Measurements from ENCODE around the gene DEPDC7.
A peak's percentile ranks its signal among the peaks of the same experiment; 100 is the strongest.
"Not testable (repeated sequence)": the region's sequence is repeated elsewhere in the genome, so short reads cannot be mapped to it uniquely, and the experiment has no call there.

Gene DEPDC7

GRCh38 chr11:33015621-33016551, at the start of gene DEPDC7:
Gene DEPDC7 (plus strand): TSS chr11:33015878. CDS start chr11:33015956, 78 bp downstream.
- peaks cover 13% of the 10 kb centered on the region for H3K4me1 ChIP-seq (ENCODE audit: insufficient read depth, low read length)
- H3K36me3 ChIP-seq (ENCODE audit: insufficient read depth, low read length): no peaks in the 10 kb centered on the region
- no peaks in the 10 kb centered on the region for H3K9me3 ChIP-seq (ENCODE audit: control insufficient read depth, insufficient read depth, low read length)
- H3K9ac ChIP-seq (ENCODE audit: low read depth, low read length): peak within 1 kb of the TSS; percentile 82

- Histone ChIP-seq H3K9me3 (ENCODE audit: control insufficient read depth, insufficient read depth, low read length) (no peaks in the 10 kb centered on the region), H3K36me3 (ENCODE audit: insufficient read depth, low read length) (peaks cover 7% of the 10 kb centered on the region; the same call in 1 of the 2 replicates)
These were observed 47.1 kb upstream of the DEPDC7 start for GRCh38 chr11:32968541-32968940.

GRCh38 chr11:32972233-32972632, 43.4 kb upstream of the DEPDC7 start:
- H3K36me3 ChIP-seq (ENCODE audit: insufficient read depth, low read length): not testable (repeated sequence)

More at GRCh38 chr11:32968541-32968940, 47.1 kb upstream of the DEPDC7 start:
- H3K4me1 ChIP-seq (ENCODE audit: insufficient read depth, low read length): no peaks in the 10 kb centered on the region
- H3K9ac ChIP-seq (ENCODE audit: low read depth, low read length): no peak overlapping the region

GRCh38 chr11:32972781-32973180, 42.9 kb upstream of the DEPDC7 start:
- Histone ChIP-seq H3K4me1 (ENCODE audit: insufficient read depth, low read length) (no peaks in the 10 kb centered on the region), H3K9ac (ENCODE audit: low read depth, low read length) (no peak overlapping the region), H3K9me3 (ENCODE audit: control insufficient read depth, insufficient read depth, low read length) (no peaks in the 10 kb centered on the region), H3K36me3 (ENCODE audit: insufficient read depth, low read length) (peaks cover 4% of the 10 kb centered on the region)

More at GRCh38 chr11:32972233-32972632, 43.4 kb upstream of the DEPDC7 start:
- not testable (repeated sequence) for H3K4me1 ChIP-seq (ENCODE audit: insufficient read depth, low read length); H3K9me3 ChIP-seq (ENCODE audit: control insufficient read depth, insufficient read depth, low read length); H3K9ac ChIP-seq (ENCODE audit: low read depth, low read length)

GRCh38 chr11:32982626-32983025, 33.1 kb upstream of the DEPDC7 start:
- no peak overlapping the region for H3K9ac ChIP-seq (ENCODE audit: low read depth, low read length)
- no peaks in the 10 kb centered on the region for H3K9me3 ChIP-seq (ENCODE audit: control insufficient read depth, insufficient read depth, low read length)
- H3K4me1 ChIP-seq (ENCODE audit: insufficient read depth, low read length): no peaks in the 10 kb centered on the region
- H3K36me3 ChIP-seq (ENCODE audit: insufficient read depth, low read length): no peaks in the 10 kb centered on the region; the same call in none of the 2 replicates

GRCh38 chr11:32983506-32983905, 32.2 kb upstream of the DEPDC7 start:
- no peaks in the 10 kb centered on the region for H3K4me1 ChIP-seq (ENCODE audit: insufficient read depth, low read length)
- H3K36me3 ChIP-seq (ENCODE audit: insufficient read depth, low read length): no peaks in the 10 kb centered on the region; the same call in none of the 2 replicates
- H3K9ac ChIP-seq (ENCODE audit: low read depth, low read length): no peak overlapping the region
- no peaks in the 10 kb centered on the region for H3K9me3 ChIP-seq (ENCODE audit: control insufficient read depth, insufficient read depth, low read length)

- Histone ChIP-seq H3K4me1 (ENCODE audit: insufficient read depth, low read length) (no peaks in the 10 kb centered on the region), H3K9ac (ENCODE audit: low read depth, low read length) (no peak overlapping the region), H3K36me3 (ENCODE audit: insufficient read depth, low read length) (no peaks in the 10 kb centered on the region; the same call in 1 of the 2 replicates), H3K9me3 (ENCODE audit: control insufficient read depth, insufficient read depth, low read length) (no peaks in the 10 kb centered on the region)
These were observed 30.1 kb upstream of the DEPDC7 start for GRCh38 chr11:32985600-32985999.

GRCh38 chr11:32987851-32988250, 27.8 kb upstream of the DEPDC7 start:
- no peaks in the 10 kb centered on the region; the same call in 1 of the 2 replicates for H3K36me3 ChIP-seq (ENCODE audit: insufficient read depth, low read length)
- no peaks in the 10 kb centered on the region for H3K9me3 ChIP-seq (ENCODE audit: control insufficient read depth, insufficient read depth, low read length)

GRCh38 chr11:32990481-32990880, 25.2 kb upstream of the DEPDC7 start:
- Histone ChIP-seq H3K36me3 (ENCODE audit: insufficient read depth, low read length) (no peaks in the 10 kb centered on the region; the same call in 1 of the 2 replicates), H3K9ac (ENCODE audit: low read depth, low read length) (no peak overlapping the region), H3K9me3 (ENCODE audit: control insufficient read depth, insufficient read depth, low read length) (no peaks in the 10 kb centered on the region), H3K4me1 (ENCODE audit: insufficient read depth, low read length) (no peaks in the 10 kb centered on the region)

More at GRCh38 chr11:32987851-32988250, 27.8 kb upstream of the DEPDC7 start:
- Histone ChIP-seq H3K9ac (ENCODE audit: low read depth, low read length) (no peak overlapping the region), H3K4me1 (ENCODE audit: insufficient read depth, low read length) (no peaks in the 10 kb centered on the region)

GRCh38 chr11:32991427-32991826, 24.3 kb upstream of the DEPDC7 start:
- Histone ChIP-seq H3K9ac (ENCODE audit: low read depth, low read length) (no peak overlapping the region), H3K36me3 (ENCODE audit: insufficient read depth, low read length) (no peaks in the 10 kb centered on the region; the same call in 1 of the 2 replicates), H3K4me1 (ENCODE audit: insufficient read depth, low read length) (no peaks in the 10 kb centered on the region), H3K9me3 (ENCODE audit: control insufficient read depth, insufficient read depth, low read length) (no peaks in the 10 kb centered on the region)

- Histone ChIP-seq H3K9ac (ENCODE audit: low read depth, low read length) (no peak overlapping the region), H3K9me3 (ENCODE audit: control insufficient read depth, insufficient read depth, low read length) (no peaks in the 10 kb centered on the region), H3K4me1 (ENCODE audit: insufficient read depth, low read length) (no peaks in the 10 kb centered on the region), H3K36me3 (ENCODE audit: insufficient read depth, low read length) (no peaks in the 10 kb centered on the region)
These were observed 23.8 kb upstream of the DEPDC7 start for GRCh38 chr11:32991898-32992297.

- no peaks in the 10 kb centered on the region for H3K36me3 ChIP-seq (ENCODE audit: insufficient read depth, low read length)
- 0 out of 2 replicates have a peak, but pooled peaks cover 6% of the 10 kb centered on the region for H3K4me1 ChIP-seq (ENCODE audit: insufficient read depth, low read length)
- H3K9ac ChIP-seq (ENCODE audit: low read depth, low read length): no peak overlapping the region
- H3K9me3 ChIP-seq (ENCODE audit: control insufficient read depth, insufficient read depth, low read length): peaks cover 3% of the 10 kb centered on the region; the same call in 1 of the 2 replicates
These were observed 15.5 kb upstream of the DEPDC7 start for GRCh38 chr11:33000181-33000580.

GRCh38 chr11:33001281-33001680, 14.4 kb upstream of the DEPDC7 start:
- no peaks in the 10 kb centered on the region for H3K36me3 ChIP-seq (ENCODE audit: insufficient read depth, low read length)
- H3K9ac ChIP-seq (ENCODE audit: low read depth, low read length): no peak overlapping the region
- H3K9me3 ChIP-seq (ENCODE audit: control insufficient read depth, insufficient read depth, low read length): peaks cover 3% of the 10 kb centered on the region; the same call in 1 of the 2 replicates
- 0 out of 2 replicates have a peak, but pooled peaks cover 8% of the 10 kb centered on the region for H3K4me1 ChIP-seq (ENCODE audit: insufficient read depth, low read length)

- Histone ChIP-seq H3K9me3 (ENCODE audit: control insufficient read depth, insufficient read depth, low read length) (peaks cover 3% of the 10 kb centered on the region; the same call in 1 of the 2 replicates), H3K4me1 (ENCODE audit: insufficient read depth, low read length) (0 out of 2 replicates have a peak, but pooled peaks cover 8% of the 10 kb centered on the region), H3K9ac (ENCODE audit: low read depth, low read length) (no peak overlapping the region), H3K36me3 (ENCODE audit: insufficient read depth, low read length) (no peaks in the 10 kb centered on the region)
These were observed 13.7 kb upstream of the DEPDC7 start for GRCh38 chr11:33001751-33002542.

Measured in ES-I3 (cell line).